Measurements from ENCODE around the gene THBS3.
"Not testable (repeated sequence)": the region's sequence is repeated elsewhere in the genome, so short reads cannot be mapped to it uniquely, and the experiment has no call there.

Gene THBS3

DNA sequence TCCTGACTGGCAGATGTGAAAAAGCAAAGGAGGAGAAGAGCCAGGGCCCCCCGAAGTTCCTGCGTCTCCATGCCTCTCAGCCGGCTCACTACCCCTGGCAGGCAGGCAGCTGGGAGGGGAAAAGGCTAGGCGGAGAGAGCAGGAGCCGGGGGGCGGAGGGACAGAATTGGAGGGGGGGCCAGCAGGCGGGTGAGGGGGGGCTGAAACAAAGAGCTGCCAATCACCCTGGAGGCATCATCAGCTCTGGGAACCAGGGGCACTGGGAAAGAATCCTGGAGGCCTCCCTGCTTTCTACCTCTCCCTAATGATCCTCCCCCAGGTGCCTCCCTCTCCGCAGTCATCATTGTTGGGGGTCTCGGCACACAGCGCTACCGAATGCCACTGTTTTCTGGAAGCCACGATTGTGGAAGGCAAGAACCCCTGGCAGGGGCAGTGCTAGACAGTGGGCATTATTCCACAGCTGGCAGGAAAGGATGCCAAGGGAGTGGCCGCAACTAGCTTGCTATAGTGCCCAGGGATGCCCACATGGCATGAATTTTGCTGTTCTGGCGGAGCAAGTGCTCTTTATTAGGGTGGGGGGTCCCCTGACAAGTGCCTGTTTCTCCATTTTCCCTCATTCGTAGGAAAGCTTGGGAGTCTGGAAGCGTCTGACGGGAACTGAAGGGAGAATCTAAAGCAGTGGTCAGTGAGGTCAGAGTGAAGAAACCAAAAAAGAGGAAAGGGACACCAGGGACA lies at the start of gene THBS3:
Gene THBS3 (minus strand): TSS at position 92 of the 735 bp plus-strand sequence. CDS start 21 bp downstream, at position 71.
- no peak for FAIRE-seq

DNA sequence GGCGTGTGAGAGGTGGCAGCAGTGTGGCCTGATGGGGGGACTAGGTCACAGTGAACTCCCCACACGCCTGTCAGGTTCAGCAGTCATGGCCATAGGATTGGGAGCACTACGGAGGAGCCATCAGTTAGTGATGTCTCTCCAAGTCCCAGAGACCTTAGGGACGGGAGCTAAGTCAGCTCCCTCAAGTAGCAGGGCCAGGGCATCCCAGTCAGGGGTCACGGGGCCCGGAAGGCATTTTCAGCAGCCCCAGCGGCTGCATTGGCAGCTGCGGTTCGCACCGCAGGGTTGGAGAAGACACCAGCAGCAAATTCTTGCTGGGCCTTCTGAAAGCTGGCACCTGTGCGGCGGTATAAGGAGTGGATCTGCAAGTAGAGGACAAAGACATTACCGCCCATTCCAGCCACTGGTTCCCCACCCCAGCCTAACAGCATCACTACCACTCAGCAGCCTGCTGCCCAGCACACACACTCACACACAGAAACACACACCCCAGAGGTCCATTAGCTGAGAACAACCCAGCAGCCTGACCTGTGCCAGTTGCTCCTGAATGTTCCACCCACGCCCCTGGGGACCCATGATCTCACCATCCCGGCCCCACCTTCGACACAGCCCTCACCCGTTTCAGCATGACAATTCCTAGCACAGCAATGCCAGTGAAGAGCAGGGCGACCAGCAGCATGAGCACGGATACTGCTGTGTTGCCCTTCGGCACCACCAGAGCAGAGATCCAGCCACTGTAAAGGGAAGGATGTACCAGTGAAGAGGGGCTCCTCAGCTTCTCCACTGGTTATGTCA lies 48.6 kb upstream of the THBS3 start:
- FAIRE-seq: no peak

DNA sequence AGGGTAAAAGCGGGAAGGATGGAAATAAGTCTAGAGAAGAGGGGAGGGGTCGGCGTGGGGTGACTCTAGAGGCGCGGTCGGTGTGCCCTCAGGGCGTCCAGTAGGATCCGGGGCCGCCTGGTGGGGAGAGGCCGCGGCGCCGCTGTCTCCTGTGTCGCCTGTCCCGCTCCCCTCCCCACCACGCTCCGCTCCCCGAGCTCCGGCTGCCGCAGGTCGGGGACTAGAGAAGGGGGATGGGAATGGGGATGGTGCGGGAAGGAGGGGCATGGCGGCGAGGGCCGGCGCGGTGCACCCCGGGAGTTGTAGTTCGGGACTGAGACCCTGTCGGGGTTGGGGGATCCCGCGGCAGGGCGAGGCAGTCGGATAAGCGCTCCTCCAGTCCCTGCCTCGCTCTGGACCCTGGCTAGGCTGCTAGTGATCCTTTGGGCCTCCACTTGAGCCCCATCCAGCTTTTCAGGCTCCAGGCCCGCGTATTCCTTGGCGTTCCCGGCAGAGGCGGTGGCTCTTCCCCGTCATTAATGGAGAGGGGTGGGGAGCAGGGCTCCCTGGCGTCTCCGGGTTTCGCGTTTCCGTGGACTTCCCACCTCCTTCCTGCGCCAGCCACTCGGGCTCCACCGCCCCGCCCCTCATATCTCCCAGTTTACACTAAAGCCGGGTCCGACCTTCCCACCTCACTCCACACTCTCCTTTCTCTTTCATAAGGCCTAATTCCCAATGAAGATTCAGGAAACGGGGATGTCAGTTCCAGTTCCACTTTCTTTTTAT lies 47.7 kb upstream of the THBS3 start, which contains the start of gene ENTREP3:
Gene ENTREP3 (minus strand): TSS at position 241 of the 765 bp plus-strand sequence. CDS start 606 bp downstream, outside the sequence.
- FAIRE-seq: no peak

DNA sequence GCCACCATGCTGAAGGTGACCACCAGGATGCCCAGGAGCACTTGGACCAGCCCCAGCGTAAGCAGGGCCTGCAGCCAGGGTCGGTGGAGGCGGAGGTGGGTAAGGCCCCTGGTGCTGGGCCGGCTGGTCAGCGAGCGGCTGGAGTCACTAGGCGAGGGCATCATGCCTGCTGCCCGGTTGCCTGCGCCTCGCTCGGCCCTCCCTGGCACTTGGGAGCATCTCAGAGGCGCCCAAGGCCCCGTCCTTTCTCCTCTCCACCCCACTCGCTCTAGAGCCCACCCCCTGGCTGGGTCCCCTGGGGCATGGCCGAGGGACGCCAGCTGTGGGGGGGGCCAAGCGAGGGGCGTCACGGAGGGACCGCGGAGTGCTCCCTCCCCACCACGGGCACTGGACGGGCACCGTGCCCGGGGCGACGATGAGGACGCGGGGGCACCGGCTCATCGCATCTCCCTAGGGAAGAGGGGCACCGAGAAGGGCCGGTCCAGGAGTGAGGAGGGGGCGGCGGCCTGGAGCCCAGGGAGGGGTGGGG lies 47.1 kb upstream of the THBS3 start:
- FAIRE-seq: no peak

DNA sequence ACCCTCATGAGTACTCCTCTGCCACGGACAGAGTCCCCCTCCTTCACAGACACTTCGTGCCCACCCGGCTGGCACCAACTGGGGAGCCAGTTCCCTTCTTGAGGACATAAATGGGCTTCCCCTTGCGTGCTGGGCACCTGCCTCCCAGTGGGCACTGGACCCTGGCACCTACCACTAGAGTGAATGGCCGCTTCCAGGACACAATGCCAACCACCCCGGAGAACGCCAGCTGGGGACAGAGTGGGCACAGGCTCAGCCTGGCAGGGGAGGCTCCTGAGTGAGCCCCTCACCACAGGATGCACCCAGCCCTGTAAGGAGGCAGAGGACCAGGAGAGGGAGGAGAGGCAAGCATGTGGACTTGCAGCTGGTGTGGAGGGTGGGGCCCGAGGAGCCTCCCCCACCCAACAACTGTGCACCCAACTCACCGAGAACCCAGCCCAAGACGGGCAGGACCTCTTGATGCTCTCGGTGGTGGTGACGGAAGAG lies 46.6 kb upstream of the THBS3 start:
- FAIRE-seq: no peak

DNA sequence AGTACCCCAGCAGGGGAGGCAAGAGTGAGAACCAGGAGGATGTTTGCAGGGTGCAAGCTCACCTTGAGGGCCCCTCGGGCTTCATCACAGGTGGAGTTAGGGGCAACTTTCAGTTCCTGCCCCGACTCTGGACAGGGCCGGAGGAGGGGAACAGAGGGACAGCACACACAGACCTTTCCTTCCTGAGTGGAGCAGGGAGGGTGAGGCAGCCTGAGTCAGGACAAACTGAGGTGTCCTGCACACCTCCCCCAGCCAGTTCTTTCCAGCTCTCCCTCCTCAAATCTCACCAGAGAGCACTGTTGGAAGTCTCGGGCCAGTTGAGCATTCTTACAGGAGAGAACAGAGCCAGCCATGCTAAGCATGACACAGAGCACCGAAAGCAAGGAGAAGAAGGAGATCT lies 46.1 kb upstream of the THBS3 start:
- FAIRE-seq: no peak

DNA sequence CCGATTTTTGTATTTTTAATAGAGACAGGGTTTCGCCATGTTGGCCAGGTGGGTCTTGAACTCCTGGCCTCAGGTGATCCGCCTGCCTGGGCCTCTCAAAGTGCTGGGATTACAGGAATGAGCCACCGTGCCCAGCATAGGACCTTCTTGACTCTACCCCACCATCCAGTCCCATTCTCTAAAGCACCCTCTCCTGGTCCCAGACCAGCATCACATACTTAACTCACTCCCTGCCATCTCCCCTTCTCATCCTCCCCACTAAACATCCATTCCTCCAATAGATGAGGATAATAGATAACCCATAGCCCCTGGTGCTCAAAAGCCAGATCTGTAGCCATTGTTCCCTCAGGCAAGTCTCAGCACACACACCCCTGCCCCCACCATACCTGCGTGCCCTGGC lies 45.5 kb upstream of the THBS3 start:
- FAIRE-seq: no peak

DNA sequence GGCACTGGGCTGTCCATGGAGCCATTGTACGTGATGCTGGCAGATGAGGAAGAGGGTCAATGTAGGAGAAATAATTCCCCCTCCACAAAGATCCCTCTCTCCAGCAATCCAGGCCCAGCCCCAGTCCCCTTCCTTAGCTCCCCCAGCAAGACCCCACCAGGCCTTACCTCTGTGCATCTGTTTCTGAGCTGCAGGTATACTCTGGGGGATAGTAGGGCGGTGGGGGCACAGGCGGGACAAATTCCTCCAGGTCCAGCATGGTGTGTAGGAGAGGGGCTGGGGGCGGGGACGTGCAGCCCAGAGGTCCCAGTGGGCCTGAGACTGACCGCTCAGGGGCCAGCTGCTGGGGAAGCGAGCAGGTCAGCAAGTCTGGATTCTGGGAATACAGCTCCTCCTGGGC lies 43.9 kb upstream of the THBS3 start:
- no peak for FAIRE-seq

DNA sequence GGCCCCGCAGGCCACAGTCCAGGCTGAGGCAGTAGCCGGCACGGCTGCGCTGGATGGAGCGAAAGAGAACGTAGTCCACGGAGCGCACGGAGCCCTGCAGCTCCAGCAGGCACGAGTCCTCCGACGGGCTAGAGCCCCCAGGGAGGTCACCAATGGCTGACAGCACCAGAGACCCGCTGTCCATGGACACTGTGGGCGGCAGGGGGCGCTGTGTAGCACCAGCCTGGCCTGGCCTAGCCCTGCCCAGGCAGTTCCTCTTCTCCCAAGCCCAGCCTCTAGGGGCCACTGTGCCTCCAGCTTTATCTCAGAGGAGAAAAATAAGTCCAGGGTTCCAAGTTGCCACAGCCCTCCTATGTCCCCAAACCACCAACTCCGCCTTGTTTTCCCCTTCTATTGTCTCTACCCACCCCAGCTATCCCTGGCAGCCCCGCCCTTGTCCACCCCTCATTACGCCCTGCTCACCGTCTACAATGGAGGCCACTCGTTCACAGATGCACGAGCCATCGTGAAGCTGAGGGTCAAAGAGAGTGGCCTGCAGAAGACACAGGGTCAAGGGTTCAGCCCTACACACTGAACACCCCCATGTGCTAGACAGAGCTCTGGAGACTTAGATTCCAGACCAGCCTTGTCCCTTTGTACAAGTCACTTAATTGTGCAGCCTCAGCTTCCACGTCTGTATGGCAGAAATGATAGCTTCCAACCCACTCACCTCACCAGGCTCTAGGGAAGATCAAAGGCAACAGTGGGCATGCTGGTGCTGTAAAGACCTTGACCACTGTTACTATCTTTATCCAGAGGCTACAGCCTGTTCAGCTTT lies 43.1 kb upstream of the THBS3 start:
- no peak for FAIRE-seq

DNA sequence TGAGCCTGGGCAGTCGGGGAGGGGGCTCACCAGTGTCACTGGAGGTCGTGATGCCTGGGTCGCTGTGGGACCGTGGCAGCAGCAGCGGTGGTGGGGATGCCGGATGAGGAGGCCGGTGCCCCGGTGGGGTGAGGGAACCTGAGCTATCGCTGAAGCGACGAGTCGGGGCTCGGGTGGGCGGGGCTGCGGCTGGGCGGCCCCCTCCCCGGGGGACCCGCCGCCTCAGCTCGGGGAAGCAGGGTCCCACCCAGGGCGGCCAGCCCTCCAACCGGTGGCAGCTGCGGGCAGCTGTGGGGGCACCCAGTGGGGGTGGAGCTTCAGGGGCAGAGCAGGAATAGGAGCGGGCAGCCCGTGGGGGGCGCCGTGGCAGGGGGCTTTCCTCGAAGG lies 42.5 kb upstream of the THBS3 start:
- FAIRE-seq: no peak

DNA sequence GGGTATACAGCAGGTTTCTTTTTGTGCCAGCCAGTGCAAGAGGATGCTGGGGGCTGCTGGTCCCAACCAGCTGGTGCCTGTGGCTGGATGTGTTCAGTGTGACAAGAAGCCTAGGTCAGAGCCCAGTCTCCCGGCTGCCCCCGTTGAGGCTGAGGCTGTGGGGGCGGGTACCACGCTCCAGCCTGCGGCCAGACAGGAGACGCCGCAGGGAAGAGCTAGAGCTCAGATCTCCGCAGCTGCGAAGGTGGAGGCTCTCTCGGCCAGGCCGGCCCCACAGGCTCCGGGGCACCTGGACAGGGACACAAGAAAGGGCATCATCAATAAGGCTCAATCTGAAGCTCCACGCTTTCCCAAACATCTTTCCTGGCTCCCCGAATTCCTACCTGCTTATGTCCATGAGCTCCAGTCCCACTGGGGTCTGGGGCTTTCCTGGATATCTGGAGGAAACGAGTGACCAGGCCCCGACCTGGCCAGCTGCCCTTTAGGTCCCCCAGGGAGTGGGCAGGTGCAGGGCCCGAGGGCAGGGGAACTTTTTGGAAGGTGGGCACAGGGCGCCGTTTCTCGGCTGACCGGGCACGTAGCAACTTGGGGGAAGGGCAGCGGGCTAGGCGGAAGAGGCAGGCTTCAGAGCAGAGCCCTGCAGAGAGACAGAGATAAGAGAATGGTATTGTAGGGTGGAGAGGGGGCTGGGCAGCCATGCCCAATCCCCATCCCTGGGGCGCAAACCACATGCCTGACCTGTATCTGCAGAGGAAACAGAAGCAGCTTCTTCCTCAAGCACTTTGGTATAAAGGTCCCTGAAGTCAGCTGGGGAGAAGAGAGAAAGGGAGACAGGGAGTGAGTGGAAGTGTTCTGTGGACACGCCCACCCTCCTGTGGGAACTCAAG lies 40.2 kb upstream of the THBS3 start:
- FAIRE-seq: no peak

DNA sequence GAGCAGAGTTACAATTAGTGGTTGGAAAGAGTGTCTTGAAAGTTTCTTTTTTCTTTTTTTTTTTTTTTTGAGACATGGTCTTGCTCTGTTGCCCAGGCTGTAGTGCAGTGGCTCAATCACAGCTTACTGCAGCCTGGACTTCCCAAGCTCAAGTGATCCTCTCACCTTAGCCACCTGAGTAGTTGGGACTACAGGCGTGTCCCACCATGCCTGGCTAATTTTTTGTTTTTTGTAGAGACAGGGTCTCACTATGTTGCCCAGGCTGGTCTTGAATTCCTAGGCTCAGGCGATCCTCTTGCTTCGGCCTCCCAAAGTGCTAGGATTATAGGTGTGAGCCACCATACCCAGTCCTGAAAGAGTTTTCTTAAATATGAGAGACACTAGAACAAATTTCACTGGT lies 39.1 kb upstream of the THBS3 start:
- FAIRE-seq: not testable (repeated sequence)

DNA sequence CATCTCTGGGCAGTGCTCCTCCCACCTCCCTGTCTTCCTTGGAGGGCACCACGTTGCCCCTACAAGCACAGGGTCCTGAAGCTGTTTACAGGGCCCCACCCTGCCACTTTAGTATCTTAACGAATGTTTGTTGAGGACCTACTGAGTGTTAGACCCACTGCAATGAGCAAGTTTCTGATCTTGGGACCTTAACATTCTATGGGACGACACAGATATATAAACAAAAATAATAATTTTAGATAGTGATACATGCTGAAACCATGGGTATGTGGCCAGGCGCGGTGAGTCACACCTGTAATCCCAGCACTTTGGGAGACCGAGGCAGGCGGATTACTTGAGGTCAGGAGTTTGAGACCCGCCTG lies 37.4 kb upstream of the THBS3 start:
- no peak for FAIRE-seq

DNA sequence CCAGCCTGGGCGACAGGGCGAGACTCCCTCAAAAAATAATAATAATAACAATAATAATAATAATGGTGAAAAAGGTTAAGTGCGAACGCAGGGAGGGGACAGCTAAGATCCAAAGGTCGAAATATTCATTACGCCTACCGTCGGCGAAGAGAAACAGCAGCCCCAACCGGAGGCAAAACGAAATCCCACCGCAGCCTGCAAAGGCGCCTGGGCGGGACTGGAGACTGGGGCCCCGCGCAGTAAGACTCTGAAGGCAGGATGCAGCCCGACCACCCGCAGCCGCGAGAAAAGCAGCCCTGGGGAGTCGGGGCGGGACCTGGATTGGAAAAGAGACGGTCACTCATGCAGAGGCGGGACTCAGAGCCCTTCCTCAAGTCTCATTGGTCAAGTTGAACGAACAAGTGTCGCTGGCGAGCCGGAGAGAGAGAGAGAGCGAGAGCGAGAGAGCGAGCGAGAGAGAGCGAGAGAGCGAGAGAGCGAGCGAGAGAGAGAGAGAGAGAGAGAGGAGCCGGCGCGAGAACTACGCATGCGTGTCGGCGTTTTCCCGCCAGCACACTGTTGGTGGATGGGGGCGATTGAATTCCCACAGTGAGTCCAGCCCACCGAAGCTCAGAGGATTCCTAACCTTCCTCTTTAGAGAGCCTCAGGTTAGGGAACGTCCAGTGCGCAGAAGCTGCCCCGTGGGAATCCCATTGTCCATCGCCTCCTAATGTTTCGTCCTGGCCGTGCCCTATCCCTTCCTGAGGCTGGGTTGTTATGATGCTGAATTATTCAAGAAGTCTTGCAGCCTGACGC lies 36.9 kb upstream of the THBS3 start:
- FAIRE-seq: peak; percentile 82

DNA sequence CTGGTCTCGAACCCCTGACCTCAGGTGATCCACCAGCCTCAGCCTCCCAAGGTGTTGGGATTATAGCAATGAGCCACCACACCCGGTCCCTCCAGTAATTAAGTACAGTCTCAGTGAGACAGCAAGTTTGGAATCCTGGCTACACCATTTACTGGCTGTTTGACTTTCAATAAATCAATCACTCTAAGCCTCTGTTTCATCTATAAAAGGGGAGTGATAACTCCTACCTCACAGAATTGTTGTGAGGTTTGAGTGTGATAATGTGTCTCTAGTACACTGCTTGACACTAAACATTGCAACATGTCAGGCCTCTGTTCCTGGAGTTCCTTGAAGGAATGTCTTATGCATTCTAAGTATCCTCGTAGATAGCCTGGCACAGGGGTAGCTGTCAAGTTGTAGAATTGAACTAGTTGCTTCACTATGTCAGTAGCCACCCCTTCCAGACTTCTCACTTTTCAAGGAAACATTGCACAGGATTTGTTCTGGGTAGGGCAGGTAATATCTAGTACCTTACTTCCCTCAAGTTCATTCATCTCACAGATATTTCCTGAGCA lies 35.2 kb upstream of the THBS3 start:
- no peak for FAIRE-seq

DNA sequence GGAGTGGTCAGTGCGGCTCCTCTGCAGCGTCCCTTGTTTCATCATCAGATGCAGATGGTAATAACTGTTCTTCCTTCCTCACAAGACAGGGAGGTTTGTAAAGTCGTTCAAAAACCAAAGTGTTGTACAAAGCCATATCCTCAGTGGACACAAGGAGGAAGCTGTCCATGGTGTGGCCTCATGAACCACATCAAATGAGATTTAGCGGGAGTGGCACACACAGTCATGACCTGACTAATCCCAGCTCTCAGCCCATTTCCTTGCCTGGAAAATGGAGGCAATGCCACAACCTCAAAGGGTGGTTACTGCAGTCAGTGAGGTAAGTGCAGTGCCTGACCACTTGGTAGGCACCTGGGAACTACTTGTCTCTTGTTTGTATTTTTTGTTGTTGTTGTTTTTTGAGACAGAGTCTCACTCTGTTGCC lies 34.2 kb upstream of the THBS3 start:
- no peak for FAIRE-seq

DNA sequence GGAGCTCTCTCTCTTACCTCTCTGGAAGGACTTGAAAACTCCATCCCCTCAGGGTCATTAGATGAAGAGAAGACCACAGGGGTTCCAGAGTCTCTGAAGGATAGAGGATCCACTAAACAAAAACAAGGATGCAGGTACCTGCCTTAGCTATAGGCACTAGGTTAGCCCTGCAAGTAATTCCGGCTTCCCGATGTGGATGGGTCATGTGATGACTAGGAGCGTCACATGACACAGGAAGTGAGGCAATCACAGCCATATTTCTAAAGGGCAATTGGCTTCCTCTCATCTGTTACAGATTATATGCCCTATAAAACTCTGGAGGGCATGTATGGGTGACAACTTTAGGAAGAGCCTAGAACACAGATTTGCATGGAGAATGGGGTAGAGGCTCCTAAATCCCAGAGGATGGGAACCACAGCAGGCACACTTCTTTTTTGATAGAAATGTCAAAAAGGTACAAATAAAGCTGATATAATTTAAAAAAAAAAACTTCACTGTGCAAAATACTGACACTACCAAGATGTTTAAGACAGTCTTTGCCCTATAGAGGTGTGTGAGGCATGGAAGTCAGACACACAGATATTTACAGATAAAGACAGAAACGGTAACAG lies 33.5 kb upstream of the THBS3 start:
- FAIRE-seq: no peak

DNA sequence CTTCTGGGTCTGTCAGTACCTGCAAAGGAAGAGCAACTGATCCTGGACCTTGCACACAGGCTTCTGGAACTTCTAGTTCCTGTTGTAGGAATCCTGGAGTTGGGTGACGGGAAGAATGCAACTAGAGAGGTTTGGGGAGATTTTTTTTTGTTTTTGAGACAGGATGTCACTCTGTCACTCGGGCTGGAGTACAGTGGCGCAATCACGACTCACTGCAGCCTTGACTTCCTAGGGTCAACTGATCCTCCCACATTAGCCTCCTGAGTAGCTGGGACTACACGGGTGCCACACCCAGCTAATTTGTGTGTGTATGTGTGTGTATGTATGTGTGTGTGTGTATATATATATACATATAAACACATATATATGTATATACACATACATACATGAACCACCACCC lies 28.8 kb upstream of the THBS3 start:
- no peak for FAIRE-seq

DNA sequence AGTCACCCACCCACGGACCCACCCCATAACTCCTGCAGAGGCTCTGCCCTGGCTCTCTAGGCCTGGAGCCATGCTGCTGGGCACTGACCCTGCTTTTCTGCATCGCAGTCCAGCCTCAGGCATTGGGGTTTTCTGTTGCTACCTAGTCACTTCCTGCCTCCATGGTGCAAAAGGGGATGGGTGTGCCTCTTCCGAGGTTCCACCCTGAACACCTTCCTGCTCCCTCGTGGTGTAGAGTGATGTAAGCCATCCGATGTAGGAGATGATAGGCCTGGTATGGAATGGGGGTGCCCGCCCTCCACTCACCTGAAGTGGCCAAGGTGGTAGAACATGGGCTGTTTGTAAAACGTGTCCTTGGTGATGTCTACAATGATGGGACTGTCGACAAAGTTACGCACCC lies 27.7 kb upstream of the THBS3 start:
- not testable (repeated sequence) for FAIRE-seq
